Sigmoid colon (tissue), 7 donors: Measurements from ENCODE around the gene ALDH1L1. TPM values are rescaled to one million over a fixed set of nuclear protein-coding genes. Genes with fewer than 3 reads are reported as not detected.

Source experiments
- DNase-seq: peaks from one replicate; pipeline ENCODE4 v3.0.0-alpha.2; 2019
- H3K27ac ChIP-seq, 4 donors: fragments of 200-600 bp; sonication (generic); one replicate each; pipeline ENCODE4 v1.5.1; 2016 to 2019; ENCODE audit warnings: mild to moderate bottlenecking in 1 of 4
- H3K27me3 ChIP-seq, 3 donors: fragments of 200-600 bp; sonication (generic); one replicate each; pipeline ENCODE4 v1.5.1; 2019; ENCODE audit warnings: mild to moderate bottlenecking in 1 of 3
- H3K36me3 ChIP-seq, 4 donors: fragments of 200-600 bp; sonication (generic); one replicate each; pipeline ENCODE4 v1.5.1; 2016 to 2019
- H3K4me1 ChIP-seq, 4 donors: fragments of 200-600 bp; sonication (generic); one replicate each; pipeline ENCODE4 v1.5.1; 2017 to 2019
- H3K4me3 ChIP-seq, 4 donors: fragments of 200-600 bp; sonication (generic); one replicate each; pipeline ENCODE4 v1.5.1; 2017 to 2019; ENCODE audit warnings: mild to moderate bottlenecking in 2 of 4, moderate library complexity in 1 of 4
- H3K9me3 ChIP-seq, 4 donors: fragments of 200-600 bp in 3 of 4; sonication (generic) in 3 of 4; one replicate each; pipeline versions ENCODE4 v1.5.1 to v1.6.1; 2013 to 2019
- EP300 ChIP-seq, 4 donors: sonication (generic); formaldehyde crosslinking; IDR thresholded peaks; one replicate each; pipeline ENCODE4 v1.6.1; 2017; ENCODE audit warnings: antibody characterized with exemption in 4 of 4
- POLR2A ChIP-seq, 2 donors: fragments of 450-650 bp; IDR thresholded peaks; one replicate each; pipeline ENCODE4 v1.6.1; 2016; ENCODE audit warnings: antibody characterized with exemption in 2 of 2, mild to moderate bottlenecking in 2 of 2, moderate library complexity in 2 of 2
- POLR2AphosphoS5 ChIP-seq, 4 donors: sonication (generic); formaldehyde crosslinking; IDR thresholded peaks; one replicate each; pipeline ENCODE4 v1.6.1; 2017; ENCODE audit warnings: antibody characterized with exemption in 4 of 4
- WGBS, 2 donors: extraction: QIAGEN DNeasy Blood & Tissue Kit; methylation state at CpG; one replicate each; pipeline ENCODE4 v1.1.7; 2013; 5-methylcytosine and 5-hydroxymethylcytosine counted together
- intact Hi-C: fragments of 100-400 bp; cut with DNase I; formaldehyde crosslinking; loops from one replicate; pipeline ENCODE4 v1.15.1; 2023
- polyA plus RNA-seq, 3 donors: library from polyadenylated mRNA; stranded (reverse); fragments of 200-250 nt; gene quantifications; one replicate each; pipeline ENCODE4 v1.2.3, GENCODE V29; 2013
- total RNA-seq, 4 donors: library from RNA; depleted of rRNA; stranded (reverse); fragments of >200 nt; gene quantifications; one replicate each; pipeline ENCODE4 v1.1.0, GENCODE V29; 2016
- TF ChIP-seq, protein P1 (sequence below), 4 experiments: fragments of 450-650 bp in 3 of 4; fragments of 200-600 bp in 1 of 4; IDR thresholded peaks; one replicate each; pipeline ENCODE4 v1.5.1; 2016 to 2019; ENCODE audit warnings: antibody characterized with exemption in 4 of 4, mild to moderate bottlenecking in 3 of 4, moderate library complexity in 2 of 4
- donor health status: healthy with polysubstance abuse.
- donor health status: Bipolar disorder and iron deficiency.
- donor health status: healthy.

ALDH1L1 gene
- total and polyA plus RNA-seq, 7 donors: 7.2 to 32.5 (median 15.0) TPM

DNA sequence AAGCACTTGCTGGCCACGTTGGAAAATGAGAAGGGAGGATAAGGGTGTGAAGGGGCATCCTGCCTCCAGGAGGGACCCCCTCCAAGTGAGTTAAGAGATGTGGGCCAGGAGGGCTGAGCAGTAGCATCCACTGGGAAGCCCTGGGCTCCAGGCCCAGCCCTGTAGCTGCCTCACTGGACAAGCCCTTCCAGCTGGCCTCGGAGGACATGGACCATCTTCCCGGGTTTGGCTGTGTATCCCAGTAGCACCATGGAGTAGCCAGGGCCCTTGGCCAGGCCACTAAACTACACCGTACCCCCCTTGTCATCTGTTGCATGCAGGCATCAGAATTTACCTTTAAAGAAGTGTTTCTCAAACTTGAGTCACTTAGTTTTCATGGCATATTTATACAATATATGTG is 29.4 kb upstream of the ALDH1L1 start:
- Histone ChIP-seq H3K27me3 (no peaks in the 10 kb centered on the region), H3K4me1 (peaks cover 0 to 17% (median 12%) of the 10 kb centered on the region in 4 donors), H3K9me3 (no peaks in the 10 kb centered on the region), H3K36me3 (no peaks in the 10 kb centered on the region), H3K27ac (no peak overlapping the region), H3K4me3 (no peak overlapping the region)
- 79 to 82% methylated on average over 4 of the region's 4 CpGs for WGBS, 2 donors
- TF ChIP-seq EP300 (IDR thresholded peaks at IDR 0.05): no peak
- intact Hi-C loops: loop anchor here (10.0 kb wide), 1 partner anchor 215 kb away; no protein-coding TSS in a partner anchor
- DNase-seq: no peak

DNA sequence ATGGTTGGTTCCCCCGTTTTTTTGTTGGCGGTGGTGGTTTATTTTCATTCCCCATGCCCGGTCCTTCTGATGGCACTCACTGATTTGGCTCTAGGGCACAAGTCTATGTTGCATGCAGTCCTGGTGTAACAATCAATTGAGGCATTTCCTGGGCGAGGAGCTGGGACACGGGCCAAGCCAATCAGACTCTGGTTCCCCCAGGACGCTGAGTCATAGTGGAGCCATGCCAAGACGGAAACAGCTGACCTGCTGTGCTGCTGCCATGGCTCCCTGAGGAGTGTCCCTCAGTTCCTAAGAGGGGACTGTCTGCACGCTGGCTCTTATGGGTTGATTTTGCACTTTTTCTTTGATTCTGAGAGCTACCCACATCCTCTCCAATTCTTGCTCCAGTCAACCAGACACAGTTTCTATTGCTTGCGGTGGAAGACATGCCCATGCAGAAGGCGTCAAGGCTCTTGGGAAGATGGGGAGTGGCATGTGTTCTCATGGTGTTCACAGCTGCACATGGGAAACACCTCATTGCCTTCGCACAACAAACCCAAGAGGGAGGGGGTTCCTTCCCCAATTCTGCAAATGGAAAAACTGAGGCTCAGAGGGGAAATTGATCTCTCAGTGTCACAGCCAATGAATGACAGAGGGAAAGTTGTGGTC is 28.3 kb upstream of the ALDH1L1 start:
- peak; percentile 82 for DNase-seq
- Histone ChIP-seq H3K4me3 (no peak overlapping the region), H3K27ac (no peak overlapping the region), H3K4me1 (peaks cover 0 to 14% (median 9%) of the 10 kb centered on the region in 4 donors), H3K9me3 (no peaks in the 10 kb centered on the region), H3K36me3 (no peaks in the 10 kb centered on the region), H3K27me3 (no peaks in the 10 kb centered on the region)
- peak in 2 of 4 donors; percentile 8 to 19 for TF ChIP-seq POLR2AphosphoS5 (IDR thresholded peaks at IDR 0.05)
- no peak for TF ChIP-seq EP300 (IDR thresholded peaks at IDR 0.05)
- intact Hi-C loops: no loop called here
- WGBS, 2 donors: 38 to 59% methylated on average over 11 of the region's 11 CpGs

DNA sequence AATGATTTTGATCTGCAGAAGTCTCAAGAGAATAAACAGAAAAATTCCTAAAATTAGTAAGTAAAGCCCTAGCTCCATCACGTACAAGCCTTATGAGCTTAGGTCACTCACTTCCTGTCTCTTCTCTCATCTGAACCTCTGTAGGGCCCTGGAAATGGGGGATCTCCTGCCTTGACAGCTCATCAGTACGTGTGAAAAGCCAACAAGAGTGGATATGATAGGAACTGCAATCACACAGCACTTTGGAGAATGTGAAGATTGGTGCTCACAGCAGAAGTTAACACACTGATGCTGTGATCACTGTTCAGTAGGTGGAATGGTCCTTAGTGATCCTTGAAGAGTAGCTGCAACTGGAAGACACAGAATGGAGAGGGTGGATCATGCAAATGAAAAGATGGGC is 27.8 kb upstream of the ALDH1L1 start:
- no peak for TF ChIP-seq POLR2AphosphoS5 (IDR thresholded peaks at IDR 0.05)
- TF ChIP-seq POLR2A (IDR thresholded peaks at IDR 0.05): no peak
- no peak for TF ChIP-seq EP300 (IDR thresholded peaks at IDR 0.05)
- TF ChIP-seq, protein P1, sequence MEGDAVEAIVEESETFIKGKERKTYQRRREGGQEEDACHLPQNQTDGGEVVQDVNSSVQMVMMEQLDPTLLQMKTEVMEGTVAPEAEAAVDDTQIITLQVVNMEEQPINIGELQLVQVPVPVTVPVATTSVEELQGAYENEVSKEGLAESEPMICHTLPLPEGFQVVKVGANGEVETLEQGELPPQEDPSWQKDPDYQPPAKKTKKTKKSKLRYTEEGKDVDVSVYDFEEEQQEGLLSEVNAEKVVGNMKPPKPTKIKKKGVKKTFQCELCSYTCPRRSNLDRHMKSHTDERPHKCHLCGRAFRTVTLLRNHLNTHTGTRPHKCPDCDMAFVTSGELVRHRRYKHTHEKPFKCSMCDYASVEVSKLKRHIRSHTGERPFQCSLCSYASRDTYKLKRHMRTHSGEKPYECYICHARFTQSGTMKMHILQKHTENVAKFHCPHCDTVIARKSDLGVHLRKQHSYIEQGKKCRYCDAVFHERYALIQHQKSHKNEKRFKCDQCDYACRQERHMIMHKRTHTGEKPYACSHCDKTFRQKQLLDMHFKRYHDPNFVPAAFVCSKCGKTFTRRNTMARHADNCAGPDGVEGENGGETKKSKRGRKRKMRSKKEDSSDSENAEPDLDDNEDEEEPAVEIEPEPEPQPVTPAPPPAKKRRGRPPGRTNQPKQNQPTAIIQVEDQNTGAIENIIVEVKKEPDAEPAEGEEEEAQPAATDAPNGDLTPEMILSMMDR (IDR thresholded peaks at IDR 0.05): no peak
- Histone ChIP-seq H3K27ac (no peak overlapping the region), H3K9me3 (no peaks in the 10 kb centered on the region), H3K4me1 (peaks cover 0 to 9% (median 3%) of the 10 kb centered on the region in 4 donors), H3K27me3 (no peaks in the 10 kb centered on the region), H3K36me3 (no peaks in the 10 kb centered on the region), H3K4me3 (no peak overlapping the region)
- WGBS, 2 donors: 69 to 87% methylated on average over 2 of the region's 2 CpGs
- no peak for DNase-seq
- intact Hi-C loops: no loop called here

DNA sequence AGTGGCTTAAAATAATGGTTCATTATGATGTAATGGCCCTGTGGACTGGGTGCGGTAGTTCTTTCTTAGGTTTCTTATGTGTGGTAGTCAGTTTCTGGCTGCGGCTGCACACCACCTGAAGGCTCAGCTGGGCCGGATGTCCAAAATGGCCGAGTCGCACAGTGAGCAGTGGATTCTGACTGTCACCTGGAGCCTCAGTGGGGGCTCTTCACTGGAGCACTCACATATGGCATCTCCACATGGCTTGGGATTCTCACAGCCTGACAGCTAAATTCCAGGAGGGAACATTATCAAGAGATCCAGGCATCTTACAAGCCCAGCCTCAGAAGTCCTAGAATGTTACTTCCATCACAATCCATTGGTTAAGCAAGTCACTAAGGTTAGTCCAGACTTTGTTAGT is 26.8 kb upstream of the ALDH1L1 start:
- Histone ChIP-seq H3K4me3 (no peak overlapping the region), H3K27ac (no peak overlapping the region), H3K9me3 (no peaks in the 10 kb centered on the region), H3K36me3 (no peaks in the 10 kb centered on the region), H3K27me3 (no peaks in the 10 kb centered on the region), H3K4me1 (no peaks in the 10 kb centered on the region)
- intact Hi-C loops: no loop called here
- DNase-seq: no peak
- 97% methylated on average over 5 of the region's 5 CpGs for WGBS, 2 donors
- TF ChIP-seq, protein P1 (IDR thresholded peaks at IDR 0.05): no peak
- TF ChIP-seq POLR2AphosphoS5 (IDR thresholded peaks at IDR 0.05) (no peak), POLR2A (IDR thresholded peaks at IDR 0.05) (no peak)

DNA sequence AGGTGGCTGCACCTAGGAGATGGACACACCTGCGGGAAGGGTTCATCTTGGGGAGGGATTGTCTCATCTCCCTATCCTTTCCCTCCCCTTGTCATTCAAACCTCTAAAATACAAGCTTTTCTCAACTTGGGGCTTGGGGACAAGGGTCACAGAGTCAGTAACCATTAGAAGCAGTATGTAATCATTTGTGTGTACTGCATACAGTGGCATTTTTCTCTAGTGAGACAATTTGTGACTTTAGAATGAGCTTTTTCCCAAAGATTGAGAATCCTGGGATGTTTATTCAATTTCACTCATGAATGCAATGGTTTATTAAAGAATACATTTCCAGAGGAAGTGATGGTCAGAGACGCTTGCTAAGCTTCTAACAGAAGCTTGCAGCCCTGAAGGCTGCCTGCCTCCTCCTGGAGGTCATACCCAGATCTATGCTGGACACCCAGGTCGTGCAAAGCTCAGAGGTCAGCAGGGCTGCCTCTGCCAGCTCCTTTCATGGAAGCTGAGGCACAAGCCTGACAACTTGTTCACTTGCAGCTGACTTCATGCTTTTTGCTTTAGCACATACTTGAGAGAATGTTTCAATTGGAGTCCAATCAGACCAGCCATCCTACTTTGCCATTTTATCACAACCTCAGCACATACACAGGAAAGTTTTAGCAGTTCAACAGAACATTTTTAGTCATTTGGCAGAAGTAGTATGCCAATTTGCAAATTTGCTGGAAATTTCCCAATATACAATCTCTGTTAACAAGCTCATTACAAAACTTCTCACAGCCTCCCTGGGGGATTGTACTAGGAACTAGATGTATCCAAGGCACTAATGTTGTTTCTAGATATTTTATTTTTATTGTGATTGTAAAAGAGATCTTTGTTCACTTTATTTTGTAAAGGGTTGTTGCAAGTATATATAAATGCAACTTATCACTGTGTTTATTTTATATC is 25.6 kb upstream of the ALDH1L1 start:
- Histone ChIP-seq H3K4me1 (no peaks in the 10 kb centered on the region), H3K4me3 (no peak overlapping the region), H3K27ac (no peak overlapping the region), H3K36me3 (no peaks in the 10 kb centered on the region), H3K27me3 (no peaks in the 10 kb centered on the region), H3K9me3 (no peaks in the 10 kb centered on the region)
- WGBS, 2 donors: 67 to 71% methylated on average over 3 of the region's 3 CpGs
- no peak for DNase-seq
- no peak for TF ChIP-seq POLR2AphosphoS5 (IDR thresholded peaks at IDR 0.05)
- intact Hi-C loops: no loop called here

DNA sequence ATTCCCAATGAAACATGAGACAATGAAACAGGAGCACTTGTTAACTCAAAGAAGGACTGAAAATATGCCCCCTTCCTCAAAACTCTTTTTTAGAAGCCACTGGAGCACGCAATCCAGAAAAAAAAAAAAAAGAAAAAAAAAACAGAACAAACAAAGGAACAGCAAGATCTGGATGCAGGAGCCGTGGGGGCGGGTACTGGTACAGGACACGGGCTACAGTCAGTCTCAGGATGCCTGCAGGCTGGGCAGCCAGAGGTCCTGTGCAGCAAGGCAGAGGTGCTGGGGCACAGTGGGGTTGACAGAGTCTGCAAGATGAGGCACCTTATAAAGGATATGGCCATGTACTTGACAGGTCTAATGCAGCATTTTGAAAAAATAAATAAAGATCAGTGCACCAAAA is 22.3 kb upstream of the ALDH1L1 start:
- DNase-seq: no peak
- Histone ChIP-seq H3K4me3 (no peak overlapping the region), H3K9me3 (no peaks in the 10 kb centered on the region), H3K36me3 (no peaks in the 10 kb centered on the region), H3K4me1 (no peaks in the 10 kb centered on the region), H3K27me3 (no peaks in the 10 kb centered on the region), H3K27ac (no peak overlapping the region)
- intact Hi-C loops: no loop called here
- TF ChIP-seq EP300 (IDR thresholded peaks at IDR 0.05) (no peak), POLR2A (IDR thresholded peaks at IDR 0.05) (no peak), POLR2AphosphoS5 (IDR thresholded peaks at IDR 0.05) (no peak)
- TF ChIP-seq, protein P1 (IDR thresholded peaks at IDR 0.05): no peak
- WGBS, 2 donors: 77 to 80% methylated on average over 4 of the region's 4 CpGs
